IMR-90 (cell line): ENCODE measurements around the gene NR2C1. TPM values are rescaled to one million over a fixed set of nuclear protein-coding genes. Genes with fewer than 3 reads are reported as not detected.

Source experiments
- ATAC-seq: fragments of 200-7000 bp; cut with Tn5 transposase; 2 replicates; pipeline ENCODE4 v1.9.1; 2020; ENCODE audit warnings: low read depth, mild to moderate bottlenecking, moderate library complexity
- BruUV-seq: library from RNA; stranded (reverse); fragments of 400-500 nt; replicated peaks from 2 replicates; lab custom pipeline; 2021; lab: Mats Ljungman, UMichigan
- CTCF ChIA-PET: fragments of 300-600 bp; formaldehyde crosslinking; extraction: SDS; loops from one replicate; lab custom pipeline; 2021; ENCODE audit warnings: antibody characterized with exemption; lab: Yijun Ruan, JAX
- POLR2A ChIA-PET: fragments of 300-600 bp; sonication (Branson Sonifier 250); formaldehyde crosslinking; loops from one replicate; lab custom pipeline; 2022; ENCODE audit warnings: antibody characterized with exemption; ENCODE audit not compliant: unreplicated experiment; lab: Charles Lee
- DNase-seq: peaks from one replicate; pipeline ENCODE4 v3.0.0; 2013
- H2AFZ ChIP-seq: replicated peaks from 2 replicates; pipeline ENCODE3; 2013; ENCODE audit warnings: low read length, mild to moderate bottlenecking; ENCODE audit not compliant: poor library complexity
- H2AK5ac ChIP-seq: 2 replicates; pipeline ENCODE4 v1.6.1; 2013; ENCODE audit warnings: low read depth, low read length, inconsistent platforms
- H2AK9ac ChIP-seq: replicated peaks from 2 replicates; pipeline ENCODE3; 2013; ENCODE audit warnings: mild to moderate bottlenecking, low read depth, low read length, moderate library complexity; ENCODE audit not compliant: poor library complexity
- H2BK120ac ChIP-seq: 2 replicates; pipeline ENCODE4 v1.6.1; 2013; ENCODE audit warnings: low read depth, low read length, inconsistent platforms
- H2BK15ac ChIP-seq: 3 replicates; pipeline ENCODE4 v1.6.1; 2013; ENCODE audit warnings: low read depth, low read length, inconsistent platforms
- H2BK20ac ChIP-seq: 2 replicates; pipeline ENCODE4 v1.6.1; 2013; ENCODE audit warnings: low read depth, mild to moderate bottlenecking, inconsistent platforms, low read length, moderate library complexity
- H2BK5ac ChIP-seq: 2 replicates; pipeline ENCODE4 v1.6.1; 2013; ENCODE audit warnings: mild to moderate bottlenecking, low read depth, low read length, inconsistent platforms; ENCODE audit not compliant: poor library complexity, severe bottlenecking
- H3K14ac ChIP-seq: replicated peaks from 2 replicates; pipeline ENCODE4 v1.6.1; 2013; ENCODE audit warnings: low read depth, low read length, inconsistent platforms
- H3K18ac ChIP-seq: 2 replicates; pipeline ENCODE4 v1.6.1; 2013; ENCODE audit warnings: low read depth, low read length, control low read depth
- H3K23ac ChIP-seq: 2 replicates; pipeline ENCODE4 v1.6.1; 2013; ENCODE audit warnings: low read depth, low read length, inconsistent platforms
- H3K27ac ChIP-seq: 2 replicates; pipeline ENCODE4 v1.5.1; 2013; ENCODE audit warnings: mild to moderate bottlenecking, control low read depth, low read length; ENCODE audit not compliant: insufficient read depth
- H3K27me3 ChIP-seq: 2 replicates; pipeline ENCODE4 v1.6.1; 2013; ENCODE audit warnings: low read length; ENCODE audit not compliant: control insufficient read depth, insufficient read depth
- H3K36me3 ChIP-seq: 2 replicates; pipeline ENCODE4 v1.6.1; 2013; ENCODE audit warnings: low read length, mixed read lengths; ENCODE audit not compliant: control insufficient read depth, insufficient read depth
- H3K4ac ChIP-seq: 2 replicates; pipeline ENCODE4 v1.6.1; 2013; ENCODE audit warnings: low read depth, low read length, inconsistent platforms
- H3K4me1 ChIP-seq: 2 replicates; pipeline ENCODE4 v1.6.1; 2013; ENCODE audit warnings: low read length, mixed read lengths; ENCODE audit not compliant: control insufficient read depth, insufficient read depth
- H3K4me2 ChIP-seq: 2 replicates; pipeline ENCODE4 v1.6.1; 2013; ENCODE audit warnings: low read depth, mild to moderate bottlenecking, control low read depth, low read length, moderate library complexity
- H3K4me3 ChIP-seq: 2 replicates; pipeline ENCODE4 v1.5.1; 2013; ENCODE audit warnings: low read depth, mild to moderate bottlenecking, control low read depth, low read length, moderate library complexity; ENCODE audit not compliant: insufficient read depth
- H3K56ac ChIP-seq: 2 replicates; pipeline ENCODE4 v1.6.1; 2013; ENCODE audit warnings: low read length, inconsistent platforms; ENCODE audit not compliant: insufficient read depth; ENCODE audit errors: extremely low read depth
- H3K79me1 ChIP-seq, 2 experiments: 2 replicates each; pipeline ENCODE4 v1.6.1; 2013; ENCODE audit warnings: low read length in 2 of 2, inconsistent platforms in 1 of 2, low read depth in 1 of 2
- H3K9ac ChIP-seq: 2 replicates; pipeline ENCODE4 v1.6.1; 2013; ENCODE audit warnings: low read depth, low read length, control low read depth
- H3K9me1 ChIP-seq: 2 replicates; pipeline ENCODE4 v1.6.1; 2013; ENCODE audit warnings: low read length, inconsistent platforms; ENCODE audit not compliant: insufficient read depth
- H3K9me3 ChIP-seq: 2 replicates; pipeline ENCODE4 v1.6.1; 2013; ENCODE audit warnings: low read length; ENCODE audit not compliant: control insufficient read depth, insufficient read depth
- H4K20me1 ChIP-seq: 2 replicates; pipeline ENCODE4 v1.6.1; 2013; ENCODE audit warnings: low read length, inconsistent platforms; ENCODE audit not compliant: insufficient read depth
- H4K5ac ChIP-seq: 2 replicates; pipeline ENCODE4 v1.6.1; 2013; ENCODE audit warnings: mild to moderate bottlenecking, low read depth, low read length, control low read depth
- H4K8ac ChIP-seq, 2 experiments: 2 replicates each; pipeline ENCODE4 v1.6.1; 2013; ENCODE audit warnings: low read depth in 2 of 2, low read length in 2 of 2, control low read depth in 1 of 2, inconsistent platforms in 1 of 2
- H4K91ac ChIP-seq: 2 replicates; pipeline ENCODE4 v1.6.1; 2013; ENCODE audit warnings: low read depth, low read length, inconsistent platforms; ENCODE audit not compliant: insufficient read depth
- CHD1 ChIP-seq: IDR thresholded peaks from 2 replicates; pipeline ENCODE4 v1.6.1; 2012; ENCODE audit warnings: low read depth, low read length, improper control_type of control experiment
- CTCF ChIP-seq: conservative IDR thresholded peaks from 2 replicates; pipeline ENCODE4 v1.5.1; 2012; ENCODE audit warnings: mild to moderate bottlenecking, low read depth, low read length, improper control_type of control experiment
- ELK1 ChIP-seq: fragments of 150-350 bp; IDR thresholded peaks from 2 replicates; pipeline ENCODE4 v1.6.1; 2016; ENCODE audit warnings: low read depth, mild to moderate bottlenecking, low read length, moderate library complexity, borderline replicate concordance
- FOS ChIP-seq: fragments of 150-350 bp; IDR thresholded peaks from 2 replicates; pipeline ENCODE4 v1.6.1; 2016; ENCODE audit warnings: low read depth, low read length
- MAZ ChIP-seq: IDR thresholded peaks from 2 replicates; pipeline ENCODE4 v1.6.1; 2012; ENCODE audit warnings: low read depth, mild to moderate bottlenecking, low read length, improper control_type of control experiment, moderate library complexity, borderline replicate concordance
- RAD21 ChIP-seq: IDR thresholded peaks from 2 replicates; pipeline ENCODE4 v1.6.1; 2012; ENCODE audit warnings: low read length, improper control_type of control experiment
- RFX5 ChIP-seq: IDR thresholded peaks from 2 replicates; pipeline ENCODE4 v1.8.0; 2012; ENCODE audit warnings: low read depth, mild to moderate bottlenecking, low read length, moderate library complexity
- SMC3 ChIP-seq: fragments of 150-350 bp; IDR thresholded peaks from 2 replicates; pipeline ENCODE4 v1.6.1; 2016; ENCODE audit warnings: low read depth, mild to moderate bottlenecking, antibody characterized with exemption, low read length, moderate library complexity
- USF2 ChIP-seq: fragments of 150-350 bp; IDR thresholded peaks from 2 replicates; pipeline ENCODE4 v1.6.1; 2017; ENCODE audit warnings: mild to moderate bottlenecking, antibody characterized with exemption, low read length, low read depth
- WGBS, 2 experiments: methylation state at CpG; one replicate each; pipeline versions ENCODE4 v1.1.5 to v1.1.7; 2013; ENCODE audit warnings: missing lambda C conversion rate in 2 of 2; ENCODE audit not compliant: insufficient read length in 1 of 2; ENCODE audit errors: extremely low coverage in 2 of 2; 5-methylcytosine and 5-hydroxymethylcytosine counted together
- dilution Hi-C: fragments of 300-500 bp; cut with HindIII; formaldehyde crosslinking; loops from one replicate; pipeline ENCODE4 v1.14.3; 2018; ENCODE audit warnings: low sequenced_read_pairs; ENCODE audit not compliant: unreplicated experiment
- in situ Hi-C: fragments of 300-500 bp; cut with MboI; formaldehyde crosslinking; loops from 3 replicates; pipeline ENCODE4 v1.14.3; 2019; ENCODE audit warnings: low sequenced_read_pairs, inconsistent platforms, mixed read lengths
- intact Hi-C: fragments of 100-400 bp; cut with micrococcal nuclease; formaldehyde crosslinking; loops from 2 replicates; pipeline ENCODE4 v1.10.0; 2022
- polyA plus RNA-seq, 3 experiments: library from polyadenylated mRNA; depleted of rRNA; stranded (reverse); fragments of >200 nt; gene quantifications; 2 replicates each; pipeline ENCODE4 v1.2.3, GENCODE V29; 2012; ENCODE audit warnings: low replicate concordance in 1 of 3
- total RNA-seq: library from RNA; depleted of rRNA; stranded (reverse); fragments of >200 nt; gene quantifications from 2 replicates; pipeline ENCODE4 v1.2.3, GENCODE V29; 2012

NR2C1 gene
- total and polyA plus RNA-seq, 2 of the 4 experiments (the other 2 are of a cell fraction), result 12.7 to 14.1 TPM

- no peak overlapping the region for H3K4ac ChIP-seq
- BruUV-seq, result no TSS peak
- no peak for DNase-seq
- no peaks in the 10 kb centered on the region for H3K27me3 ChIP-seq
- TF ChIP-seq FOS (no peak), RAD21 (no peak), CHD1 (no peak), MAZ (no peak), ELK1 (no peak), CTCF (no peak), USF2 (no peak), SMC3 (no peak), RFX5 (no peak)
- H3K9me1 ChIP-seq, result no peaks in the 10 kb centered on the region
- no peaks in the 10 kb centered on the region for H3K4me1 ChIP-seq
- no peak overlapping the region for H3K56ac ChIP-seq
- H3K14ac ChIP-seq, result no peak overlapping the region
- no peak overlapping the region for H3K23ac ChIP-seq
- in situ Hi-C loops, result no loop called here
- no peaks in the 10 kb centered on the region for H3K9me3 ChIP-seq
- POLR2A ChIA-PET, result no interaction called here
- H2AFZ ChIP-seq, result no peak overlapping the region
- H4K91ac ChIP-seq, result no peak overlapping the region
- H3K4me3 ChIP-seq, result no peak overlapping the region
- no peak overlapping the region for H4K8ac ChIP-seq
- ATAC-seq, result no peak
- no peak overlapping the region for H4K5ac ChIP-seq
- H3K4me2 ChIP-seq, result no peak overlapping the region
- no peak overlapping the region for H3K18ac ChIP-seq
- no peak overlapping the region for H2BK120ac ChIP-seq
- no peak overlapping the region for H3K27ac ChIP-seq
- dilution Hi-C loops, result no loop called here
- H2BK20ac ChIP-seq, result no peak overlapping the region
- H2BK5ac ChIP-seq, result no peak overlapping the region
- CTCF ChIA-PET, result interaction anchor here (0.7 kb wide), 1 partner anchor 62 kb away, joined by 3 read pairs; the partner anchor contains the start of gene NDUFA12
- H2AK5ac ChIP-seq, result no peak overlapping the region
- no peaks in the 10 kb centered on the region; the same call in 1 of the 2 replicates for H4K20me1 ChIP-seq
- H3K79me1 ChIP-seq, result peaks cover 4 to 24% of the 10 kb centered on the region in 2 experiments; a peak in 3 of 4 replicates
- no peak overlapping the region for H3K9ac ChIP-seq
- intact Hi-C loops, result no loop called here
- no peak overlapping the region for H2BK15ac ChIP-seq
- no CpG with 5 or more reads among the region's 7 CpGs for WGBS, 2 experiments
- no peak overlapping the region for H2AK9ac ChIP-seq
- peaks cover 16% of the 10 kb centered on the region for H3K36me3 ChIP-seq
Measured at GRCh38 chr12:95066091-95066855, 7.1 kb downstream of the NR2C1 start.
